Panc1 (cell line): ENCODE measurements around the gene COL4A1. TPM values are rescaled to one million over a fixed set of nuclear protein-coding genes. Genes with fewer than 3 reads are reported as not detected.

Experiments used
- ATAC-seq: fragments of 200-7000 bp; cut with Tn5 transposase; 2 replicates; pipeline ENCODE4 v1.9.1; 2020; ENCODE audit warnings: mild to moderate bottlenecking, moderate library complexity
- BruUV-seq: library from RNA; stranded (reverse); fragments of 400-500 nt; replicated peaks from 2 replicates; lab custom pipeline; 2021; lab: Mats Ljungman, UMichigan
- CTCF ChIA-PET: fragments of 300-600 bp; sonication (Branson Sonifier 250); formaldehyde crosslinking; loops from one replicate; lab custom pipeline; 2022; ENCODE audit warnings: antibody characterized with exemption; lab: Charles Lee
- POLR2A ChIA-PET: fragments of 300-600 bp; sonication (Branson Sonifier 250); formaldehyde crosslinking; loops from one replicate; lab custom pipeline; 2022; ENCODE audit warnings: antibody characterized with exemption; lab: Charles Lee
- DNase-seq: peaks from one replicate; pipeline ENCODE4 v3.0.0-alpha.2; 2010; ENCODE audit warnings: low read depth, low spot score
- H3K27ac ChIP-seq: 2 replicates; pipeline ENCODE4 v1.5.1; 2011; ENCODE audit warnings: mild to moderate bottlenecking, low read length, inconsistent platforms
- H3K27me3 ChIP-seq: fragments of 200-500 bp; sonication (Bioruptor generic); 2 replicates; pipeline ENCODE4 v1.6.0; 2014; ENCODE audit warnings: low read length, inconsistent platforms; ENCODE audit not compliant: control insufficient read depth, insufficient read depth
- H3K36me3 ChIP-seq: fragments of 200-500 bp; sonication (Bioruptor generic); 2 replicates; pipeline ENCODE4 v1.5.1; 2014; ENCODE audit warnings: inconsistent platforms, mild to moderate bottlenecking, low read length, moderate library complexity; ENCODE audit not compliant: control insufficient read depth, insufficient read depth
- H3K4me1 ChIP-seq: 2 replicates; pipeline ENCODE4 v1.5.1; 2011; ENCODE audit warnings: inconsistent platforms, mild to moderate bottlenecking, low read length, moderate library complexity; ENCODE audit not compliant: control insufficient read depth, insufficient read depth
- H3K4me3 ChIP-seq, 2 experiments: 2 replicates each; pipeline ENCODE4 v1.5.1; 2011 to 2012; ENCODE audit warnings: low read depth in 2 of 2, low read length in 2 of 2, mild to moderate bottlenecking in 2 of 2, inconsistent platforms in 1 of 2, moderate library complexity in 1 of 2
- H3K9me3 ChIP-seq: fragments of 200-500 bp; sonication (Bioruptor generic); 2 replicates; pipeline ENCODE4 v1.5.1; 2014; ENCODE audit warnings: low read depth, mild to moderate bottlenecking, inconsistent platforms, low read length, moderate library complexity; ENCODE audit not compliant: control insufficient read depth, insufficient read depth
- CTCF ChIP-seq: fragments of 450-650 bp; IDR thresholded peaks from 2 replicates; pipeline ENCODE4 v1.5.1; 2017; ENCODE audit warnings: mild to moderate bottlenecking
- POLR2AphosphoS5 ChIP-seq: IDR thresholded peaks from 2 replicates; pipeline ENCODE4 v1.6.1; 2012; ENCODE audit warnings: mild to moderate bottlenecking, low read depth, low read length, moderate library complexity
- REST ChIP-seq, 2 experiments: IDR thresholded peaks; 2 replicates each; pipeline ENCODE4 v1.6.1; 2011 to 2012; ENCODE audit warnings: low read depth in 2 of 2, control low read depth in 1 of 2, low read length in 1 of 2, mild to moderate bottlenecking in 1 of 2, moderate library complexity in 1 of 2; ENCODE audit not compliant: insufficient read depth in 1 of 2
- SIN3A ChIP-seq: IDR thresholded peaks from 2 replicates; pipeline ENCODE4 v1.6.1; 2012; ENCODE audit warnings: low read depth, mild to moderate bottlenecking, low read length, moderate library complexity, borderline replicate concordance; ENCODE audit not compliant: insufficient read depth
- TCF7L2 ChIP-seq: IDR thresholded peaks from 2 replicates; pipeline ENCODE4 v1.6.1; 2011; ENCODE audit warnings: mild to moderate bottlenecking, low read depth, low read length, inconsistent platforms
- in situ Hi-C: cut with HindIII; loops from 2 replicates; pipeline ENCODE4 v1.10.0; 2016; ENCODE audit warnings: low sequenced_read_pairs, low pct_unique_long_range_greater_than_20kb
- intact Hi-C: fragments of 100-400 bp; cut with micrococcal nuclease; formaldehyde crosslinking; loops from one replicate; pipeline ENCODE4 v1.10.0; 2022; ENCODE audit not compliant: unreplicated experiment
- total RNA-seq: library from RNA; stranded (reverse); gene quantifications from one replicate; pipeline ENCODE4 v1.2.1, GENCODE V29; 2021; ENCODE audit not compliant: unreplicated experiment

The COL4A1 gene
- total RNA-seq, 1 experiment from 2014 or later: 1.1 TPM

GRCh38 chr13:110140099-110140498, 166.9 kb downstream of the COL4A1 start:
- Histone ChIP-seq H3K4me3 (no peak overlapping the region), H3K9me3 (no peaks in the 10 kb centered on the region), H3K27ac (no peak overlapping the region), H3K27me3 (peaks cover 4% of the 10 kb centered on the region), H3K36me3 (no peaks in the 10 kb centered on the region; the same call in 1 of the 2 replicates), H3K4me1 (no peaks in the 10 kb centered on the region)
- intact Hi-C loops (no loop called here), in situ Hi-C loops (no loop called here)
- no peak for TF ChIP-seq POLR2AphosphoS5
- no peak for TF ChIP-seq TCF7L2
- TF ChIP-seq CTCF: no peak
- TF ChIP-seq SIN3A: no peak
- no peak for TF ChIP-seq REST (IDR thresholded peaks at IDR 0.05; ENCODE audit: insufficient read depth in 1 of 2, low read depth in 2 of 2, low read length in 1 of 2)
- POLR2A ChIA-PET: no interaction called here
- CTCF ChIA-PET: no interaction called here
- no TSS peak for BruUV-seq
- DNase-seq (no peak), ATAC-seq (no peak)

- Histone ChIP-seq H3K4me1 (no peaks in the 10 kb centered on the region), H3K9me3 (no peaks in the 10 kb centered on the region), H3K27me3 (peaks cover 4% of the 10 kb centered on the region), H3K27ac (no peak overlapping the region), H3K4me3 (peak overlapping the region; percentile 27 to 45; a peak in 3 of 4 replicates), H3K36me3 (no peaks in the 10 kb centered on the region; the same call in 1 of the 2 replicates)
- CTCF ChIA-PET: no interaction called here
- peak; percentile 31; the same call in 1 of the 2 replicates for ATAC-seq
- POLR2A ChIA-PET: no interaction called here
- intact Hi-C loops (no loop called here), in situ Hi-C loops (no loop called here)
- no TSS peak for BruUV-seq
- DNase-seq: no peak
- TF ChIP-seq TCF7L2: no peak
- no peak for TF ChIP-seq POLR2AphosphoS5
These were observed 168.3 kb downstream of the COL4A1 start for GRCh38 chr13:110138700-110139036.

- in situ Hi-C loops (no loop called here), intact Hi-C loops (no loop called here)
- Histone ChIP-seq H3K9me3 (no peaks in the 10 kb centered on the region), H3K27ac (no peak overlapping the region), H3K36me3 (no peaks in the 10 kb centered on the region; the same call in 1 of the 2 replicates), H3K4me3 (peak overlapping the region; percentile 45 to 55), H3K4me1 (no peaks in the 10 kb centered on the region), H3K27me3 (peaks cover 4% of the 10 kb centered on the region)
- TF ChIP-seq TCF7L2 (no peak), CTCF (no peak), POLR2AphosphoS5 (no peak), SIN3A (no peak), REST (IDR thresholded peaks at IDR 0.05; ENCODE audit: insufficient read depth in 1 of 2, low read depth in 2 of 2, low read length in 1 of 2) (no peak)
- POLR2A ChIA-PET: no interaction called here
- ATAC-seq (peak; percentile 77), DNase-seq (no peak)
- CTCF ChIA-PET: no interaction called here
- no TSS peak for BruUV-seq
These were observed 168.8 kb downstream of the COL4A1 start for GRCh38 chr13:110138010-110138699.
